B cell (primary cell): ENCODE results near the gene CALML4. TPM values are rescaled to one million over a fixed set of nuclear protein-coding genes. Genes with fewer than 3 reads are reported as not detected.

Experiments
- ATAC-seq: fragments of 200-7000 bp; cut with Tn5 transposase; one replicate; pipeline ENCODE4 v1.10.0; 2021; ENCODE audit warnings: low read depth, mild to moderate bottlenecking, moderate number of reproducible peaks, moderate library complexity
- CTCF ChIA-PET: fragments of 350-600 bp; sonication (Branson Sonifier 250); formaldehyde crosslinking; loops from one replicate; lab custom pipeline; 2021; ENCODE audit warnings: antibody characterized with exemption, inconsistent platforms; lab: Charles Lee
- POLR2A ChIA-PET: fragments of 350-600 bp; sonication (Branson Sonifier 250); formaldehyde crosslinking; loops from one replicate; lab custom pipeline; 2021; ENCODE audit warnings: antibody characterized with exemption; lab: Charles Lee
- DNase-seq: peaks from one replicate; pipeline ENCODE4 v3.0.0; 2013
- H2AFZ ChIP-seq: 2 replicates; pipeline ENCODE4 v1.6.1; 2012; ENCODE audit warnings: mild to moderate bottlenecking, low read depth, low read length; ENCODE audit not compliant: insufficient read depth, poor library complexity, severe bottlenecking
- H3K27ac ChIP-seq, 2 donors: 1 replicate in 1 of 2; 2 replicates in 1 of 2; pipeline ENCODE4 v1.5.1; 2012 to 2013; ENCODE audit warnings: low read length in 2 of 2, mild to moderate bottlenecking in 2 of 2, moderate library complexity in 1 of 2
- H3K27me3 ChIP-seq, 4 experiments: fragments of 200-600 bp in 1 of 4; sonication (generic) in 1 of 4; replicated peaks in 1 of 4; 1 replicate in 2 of 4; 2 replicates in 2 of 4; pipeline versions ENCODE4 v1.6.1 to v1.7.0; 2013 to 2016; ENCODE audit warnings: low read length in 3 of 4, mild to moderate bottlenecking in 2 of 4, mixed read lengths in 1 of 4, moderate library complexity in 1 of 4; ENCODE audit not compliant: insufficient read depth in 4 of 4, control insufficient read depth in 3 of 4; ENCODE audit errors: control extremely low read depth in 1 of 4
- H3K36me3 ChIP-seq, 2 experiments: replicated peaks in 1 of 2; 1 replicate in 1 of 2; 2 replicates in 1 of 2; pipeline versions ENCODE4 v1.6.1 to v1.7.1; 2013; ENCODE audit warnings: low read length in 1 of 2; ENCODE audit not compliant: insufficient read depth in 2 of 2, control insufficient read depth in 1 of 2; ENCODE audit errors: control extremely low read depth in 1 of 2, extremely low read depth in 1 of 2
- H3K4me1 ChIP-seq, 2 donors: fragments of 200-600 bp in 1 of 2; sonication (generic) in 1 of 2; 1 replicate in 1 of 2; 2 replicates in 1 of 2; pipeline versions ENCODE4 v1.5.1 to v1.6.1; 2013 to 2017; ENCODE audit warnings: low read length in 2 of 2; ENCODE audit not compliant: control insufficient read depth in 2 of 2, insufficient read depth in 2 of 2
- H3K4me2 ChIP-seq: replicated peaks from 2 replicates; pipeline ENCODE3; 2012; ENCODE audit warnings: mild to moderate bottlenecking, low read depth, low read length; ENCODE audit not compliant: poor library complexity, severe bottlenecking
- H3K4me3 ChIP-seq, 5 experiments: fragments of 200-600 bp in 1 of 5; sonication (generic) in 1 of 5; 1 replicate in 3 of 5; 2 replicates in 2 of 5; pipeline versions ENCODE4 v1.5.1 to v1.7.0; 2011 to 2016; ENCODE audit warnings: low read length in 4 of 5, mild to moderate bottlenecking in 4 of 5, low read depth in 2 of 5, control low read depth in 1 of 5, moderate library complexity in 1 of 5; ENCODE audit not compliant: insufficient read depth in 1 of 5; ENCODE audit errors: control extremely low read depth in 1 of 5, extremely low read depth in 1 of 5
- H3K79me2 ChIP-seq: fragments of 200-600 bp; sonication (generic); one replicate; pipeline ENCODE4 v1.6.0; 2016; ENCODE audit warnings: low read length; ENCODE audit not compliant: control insufficient read depth, insufficient read depth
- H3K9ac ChIP-seq: fragments of 200-600 bp; sonication (generic); 2 replicates; pipeline ENCODE4 v1.6.1; 2017; ENCODE audit warnings: mild to moderate bottlenecking, low read length, moderate library complexity
- H3K9me3 ChIP-seq, 3 donors: one replicate each; pipeline versions ENCODE4 v1.6.1 to v1.7.1; 2013; ENCODE audit warnings: low read length in 2 of 3; ENCODE audit not compliant: control insufficient read depth in 2 of 3, insufficient read depth in 1 of 3; ENCODE audit errors: control extremely low read depth in 1 of 3
- H4K20me1 ChIP-seq: 2 replicates; pipeline ENCODE4 v1.6.0; 2012; ENCODE audit warnings: mild to moderate bottlenecking, low read length; ENCODE audit not compliant: insufficient read depth, control insufficient read depth, poor library complexity, severe bottlenecking
- H3K27ac Mint-ChIP-seq: one replicate; pipeline ENCODE4 v1.8.0; 2021; ENCODE audit warnings: mixed read lengths
- H3K27me3 Mint-ChIP-seq: one replicate; pipeline ENCODE4 v1.8.0; 2021; ENCODE audit warnings: mixed read lengths
- H3K4me1 Mint-ChIP-seq: one replicate; pipeline ENCODE4 v1.8.0; 2021; ENCODE audit warnings: mixed read lengths
- H3K4me3 Mint-ChIP-seq: one replicate; pipeline ENCODE4 v1.8.0; 2021; ENCODE audit warnings: mixed read lengths
- H3K9me3 Mint-ChIP-seq: one replicate; pipeline ENCODE4 v1.8.0; 2022; ENCODE audit warnings: mixed read lengths; ENCODE audit not compliant: insufficient read depth
- EZH2 ChIP-seq: IDR thresholded peaks from 2 replicates; pipeline ENCODE4 v1.6.1; 2012; ENCODE audit warnings: borderline replicate concordance, low read depth, mild to moderate bottlenecking, moderate library complexity, low read length; ENCODE audit not compliant: insufficient read depth, poor library complexity, severe bottlenecking
- WGBS: methylation state at CpG from one replicate; pipeline ENCODE4 v1.1.5; 2013; ENCODE audit warnings: missing lambda C conversion rate; ENCODE audit not compliant: insufficient coverage; 5-methylcytosine and 5-hydroxymethylcytosine counted together
- intact Hi-C: fragments of 100-400 bp; cut with micrococcal nuclease; formaldehyde crosslinking; loops from one replicate; pipeline ENCODE4 v1.10.0; 2022
- polyA plus RNA-seq: library from polyadenylated mRNA; depleted of rRNA; stranded (reverse); fragments of >200 nt; gene quantifications from 2 replicates; pipeline ENCODE4 v1.2.3, GENCODE V29; 2012
- total RNA-seq, 2 donors: library from RNA; stranded (reverse); fragments of 120-200 nt in 1 of 2; gene quantifications; 1 replicate in 1 of 2; 2 replicates in 1 of 2; pipeline versions ENCODE4 v1.2.3 to v1.2.4, GENCODE V29; 2013 to 2022
- TF ChIP-seq, protein P1 (sequence below): fragments of 200-600 bp; IDR thresholded peaks from one replicate; pipeline ENCODE4 v1.8.0; 2022; ENCODE audit warnings: antibody characterized with exemption, mild to moderate bottlenecking

CALML4 gene
- total and polyA plus RNA-seq, 2 donors (not counting 1 experiment from before 2014, with no cell fraction given), result 2.4 to 4.2 TPM

DNA sequence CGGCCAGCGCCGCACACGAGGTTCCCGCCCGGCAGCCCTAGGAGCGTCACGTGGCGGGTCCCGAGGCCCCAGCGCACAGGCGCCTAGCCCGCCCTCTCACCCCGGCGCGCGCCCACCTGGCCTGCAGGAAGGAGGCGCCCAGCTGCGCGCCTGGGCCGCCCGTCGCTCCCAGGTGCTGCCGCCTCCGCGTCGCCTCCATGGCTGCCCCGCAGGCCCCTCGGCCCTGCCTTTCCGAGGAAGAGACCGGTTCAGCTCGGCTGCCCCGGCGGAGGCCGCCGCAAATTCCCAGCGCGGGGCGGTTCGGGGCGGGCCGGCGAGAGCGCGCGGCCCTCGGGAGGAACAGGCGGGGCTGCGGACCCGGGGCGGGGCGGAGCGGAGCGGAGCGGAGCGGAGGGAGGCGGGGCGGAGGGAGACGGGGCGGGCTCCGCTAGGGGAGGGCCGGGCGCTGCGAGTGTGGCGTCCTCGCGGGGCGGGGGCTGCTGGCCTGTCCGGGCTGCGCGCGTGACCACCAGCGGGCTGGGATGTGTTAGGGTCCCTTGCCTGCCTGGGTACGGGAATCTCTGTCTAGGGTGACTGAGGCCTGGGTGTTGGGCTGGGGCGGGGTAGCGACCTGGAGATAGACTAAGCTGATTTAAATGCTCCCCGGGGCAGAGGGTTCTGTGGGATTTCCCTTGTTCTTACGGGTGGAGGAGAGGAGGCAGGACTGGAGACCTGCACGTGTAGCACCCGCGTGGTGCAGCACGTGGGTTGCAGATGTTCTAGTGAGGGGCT is 24.4 kb upstream of the CALML4 start, which contains the start of gene CLN6:
Gene CLN6, minus strand, starts transcription at position 343 of the 771 bp plus-strand sequence. Its CDS starts 144 bp downstream, at position 199.
- TF ChIP-seq EZH2, result no peak
- TF ChIP-seq, protein P1, sequence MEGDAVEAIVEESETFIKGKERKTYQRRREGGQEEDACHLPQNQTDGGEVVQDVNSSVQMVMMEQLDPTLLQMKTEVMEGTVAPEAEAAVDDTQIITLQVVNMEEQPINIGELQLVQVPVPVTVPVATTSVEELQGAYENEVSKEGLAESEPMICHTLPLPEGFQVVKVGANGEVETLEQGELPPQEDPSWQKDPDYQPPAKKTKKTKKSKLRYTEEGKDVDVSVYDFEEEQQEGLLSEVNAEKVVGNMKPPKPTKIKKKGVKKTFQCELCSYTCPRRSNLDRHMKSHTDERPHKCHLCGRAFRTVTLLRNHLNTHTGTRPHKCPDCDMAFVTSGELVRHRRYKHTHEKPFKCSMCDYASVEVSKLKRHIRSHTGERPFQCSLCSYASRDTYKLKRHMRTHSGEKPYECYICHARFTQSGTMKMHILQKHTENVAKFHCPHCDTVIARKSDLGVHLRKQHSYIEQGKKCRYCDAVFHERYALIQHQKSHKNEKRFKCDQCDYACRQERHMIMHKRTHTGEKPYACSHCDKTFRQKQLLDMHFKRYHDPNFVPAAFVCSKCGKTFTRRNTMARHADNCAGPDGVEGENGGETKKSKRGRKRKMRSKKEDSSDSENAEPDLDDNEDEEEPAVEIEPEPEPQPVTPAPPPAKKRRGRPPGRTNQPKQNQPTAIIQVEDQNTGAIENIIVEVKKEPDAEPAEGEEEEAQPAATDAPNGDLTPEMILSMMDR, result no peak
- H3K4me2 ChIP-seq, result peak within 1 kb of the TSS; percentile 98
- Mint-ChIP-seq H3K27me3 (no peaks in the 10 kb centered on the region), H3K4me1 (peaks cover 45% of the 10 kb centered on the region), H3K4me3 (peak within 1 kb of the TSS; percentile 96), H3K9me3 (no peaks in the 10 kb centered on the region), H3K27ac (peak within 1 kb of the TSS; percentile 92)
- peak within 1 kb of the TSS; percentile 57 to 76 (median 73) for H3K4me3 ChIP-seq
- H3K27me3 ChIP-seq, result peaks cover 0 to 2% (median 0%) of the 10 kb centered on the region in 4 experiments
- peaks cover 8% of the 10 kb centered on the region for H4K20me1 ChIP-seq
- no peaks in the 10 kb centered on the region for H3K9me3 ChIP-seq
- peak within 1 kb of the TSS; percentile 97 for H2AFZ ChIP-seq
- peak within 1 kb of the TSS; percentile 60 to 88 for H3K27ac ChIP-seq
- peaks cover 53% of the 10 kb centered on the region for H3K79me2 ChIP-seq
- POLR2A ChIA-PET, result interaction anchor here (2.6 to 3.6 kb wide), 2 partner anchors 48 to 175 kb away, joined by 9 to 26 read pairs; partner anchors contain the start of genes FEM1B and PIAS1
- peaks cover 23 to 42% of the 10 kb centered on the region in 2 donors for H3K4me1 ChIP-seq
- WGBS, result 1% methylated on average over 82 of the region's 82 CpGs
- CTCF ChIA-PET, result interaction anchor here (1.1 kb wide), 1 partner anchor 48 kb away, joined by 6 read pairs; the partner anchor contains the start of gene FEM1B
- no peaks in the 10 kb centered on the region for H3K36me3 ChIP-seq
- intact Hi-C loops, result loop anchor here (1.0 to 5.0 kb wide), 4 partner anchors 48 to 588 kb away; partner anchors contain the start of genes FEM1B, PIAS1 and RNU6-1
- peak; percentile 87 for ATAC-seq
- H3K9ac ChIP-seq, result peak within 1 kb of the TSS; percentile 91
- DNase-seq, result peak; percentile 93
